ENCODE results near the gene FBXL17. TPM values are rescaled to one million over a fixed set of nuclear protein-coding genes. Genes with fewer than 3 reads are reported as not detected.

The FBXL17 gene
- total RNA-seq, 1 experiment from 2014 or later, result 3.5 TPM

DNA sequence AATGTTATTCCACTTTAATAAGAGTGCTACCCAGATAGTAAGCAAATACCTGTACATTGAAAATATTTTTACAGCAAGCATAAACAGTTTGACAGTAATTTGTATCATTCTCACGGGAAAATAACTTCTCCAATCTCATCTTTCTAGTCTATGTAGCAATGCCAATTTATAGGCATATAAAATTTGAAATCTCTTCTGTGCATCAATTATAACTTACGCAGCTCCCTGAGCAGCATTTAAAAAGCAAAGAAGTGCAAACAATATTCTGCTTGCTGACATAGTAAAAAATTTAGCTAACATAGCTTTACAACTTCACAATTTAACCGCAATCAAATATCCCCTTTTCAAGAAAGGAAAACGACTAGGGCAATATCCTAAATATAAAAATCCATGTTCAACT lies 257.3 kb downstream of the FBXL17 start:
- ChIA-PET POLR2A (no interaction called here), CTCF (no interaction called here)
- no peak for DNase-seq (ENCODE audit: low spot score)
- Mint-ChIP-seq H3K4me3 (no peak overlapping the region), H3K4me1 (peaks cover 26% of the 10 kb centered on the region), H3K36me3 (no peaks in the 10 kb centered on the region), H3K27ac (no peak overlapping the region; the same call in 1 of the 2 replicates), H3K27me3 (ENCODE audit: low read depth) (no peaks in the 10 kb centered on the region), H3K9me3 (no peaks in the 10 kb centered on the region)
- no peak for ATAC-seq
- TF ChIP-seq FOXK1 (CRISPR knock-in tag; IDR thresholded peaks at IDR 0.05) (no peak), ZBTB21 (CRISPR knock-in tag; IDR thresholded peaks at IDR 0.05; ENCODE audit: borderline replicate concordance) (no peak), SMAD4 (CRISPR knock-in tag; IDR thresholded peaks at IDR 0.05) (no peak), CDX4 (CRISPR knock-in tag; IDR thresholded peaks at IDR 0.05; ENCODE audit: borderline replicate concordance) (no peak), TEAD1 (CRISPR knock-in tag; IDR thresholded peaks at IDR 0.05) (no peak), ZBTB43 (CRISPR knock-in tag; IDR thresholded peaks at IDR 0.05) (no peak), ZNF232 (CRISPR knock-in tag; IDR thresholded peaks at IDR 0.05) (no peak), IRF2 (CRISPR knock-in tag; IDR thresholded peaks at IDR 0.05; ENCODE audit: borderline replicate concordance, low read depth) (no peak), ZNF512 (CRISPR knock-in tag; IDR thresholded peaks at IDR 0.05; ENCODE audit: borderline replicate concordance) (no peak), PRRX2 (CRISPR knock-in tag; IDR thresholded peaks at IDR 0.05) (no peak), PREB (CRISPR knock-in tag; IDR thresholded peaks at IDR 0.05; ENCODE audit: borderline replicate concordance) (no peak), HMGA2 (CRISPR knock-in tag; IDR thresholded peaks at IDR 0.05) (no peak), NFE2L1 (CRISPR knock-in tag; IDR thresholded peaks at IDR 0.05) (no peak), NR3C1 (CRISPR knock-in tag; conservative IDR thresholded peaks at IDR 0.05; ENCODE audit: low read depth) (no peak)
- TF ChIP-seq, protein P1, sequence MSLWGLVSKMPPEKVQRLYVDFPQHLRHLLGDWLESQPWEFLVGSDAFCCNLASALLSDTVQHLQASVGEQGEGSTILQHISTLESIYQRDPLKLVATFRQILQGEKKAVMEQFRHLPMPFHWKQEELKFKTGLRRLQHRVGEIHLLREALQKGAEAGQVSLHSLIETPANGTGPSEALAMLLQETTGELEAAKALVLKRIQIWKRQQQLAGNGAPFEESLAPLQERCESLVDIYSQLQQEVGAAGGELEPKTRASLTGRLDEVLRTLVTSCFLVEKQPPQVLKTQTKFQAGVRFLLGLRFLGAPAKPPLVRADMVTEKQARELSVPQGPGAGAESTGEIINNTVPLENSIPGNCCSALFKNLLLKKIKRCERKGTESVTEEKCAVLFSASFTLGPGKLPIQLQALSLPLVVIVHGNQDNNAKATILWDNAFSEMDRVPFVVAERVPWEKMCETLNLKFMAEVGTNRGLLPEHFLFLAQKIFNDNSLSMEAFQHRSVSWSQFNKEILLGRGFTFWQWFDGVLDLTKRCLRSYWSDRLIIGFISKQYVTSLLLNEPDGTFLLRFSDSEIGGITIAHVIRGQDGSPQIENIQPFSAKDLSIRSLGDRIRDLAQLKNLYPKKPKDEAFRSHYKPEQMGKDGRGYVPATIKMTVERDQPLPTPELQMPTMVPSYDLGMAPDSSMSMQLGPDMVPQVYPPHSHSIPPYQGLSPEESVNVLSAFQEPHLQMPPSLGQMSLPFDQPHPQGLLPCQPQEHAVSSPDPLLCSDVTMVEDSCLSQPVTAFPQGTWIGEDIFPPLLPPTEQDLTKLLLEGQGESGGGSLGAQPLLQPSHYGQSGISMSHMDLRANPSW (CRISPR knock-in tag; conservative IDR thresholded peaks at IDR 0.05; ENCODE audit: low read depth), result no peak
- TF ChIP-seq, protein P2, sequence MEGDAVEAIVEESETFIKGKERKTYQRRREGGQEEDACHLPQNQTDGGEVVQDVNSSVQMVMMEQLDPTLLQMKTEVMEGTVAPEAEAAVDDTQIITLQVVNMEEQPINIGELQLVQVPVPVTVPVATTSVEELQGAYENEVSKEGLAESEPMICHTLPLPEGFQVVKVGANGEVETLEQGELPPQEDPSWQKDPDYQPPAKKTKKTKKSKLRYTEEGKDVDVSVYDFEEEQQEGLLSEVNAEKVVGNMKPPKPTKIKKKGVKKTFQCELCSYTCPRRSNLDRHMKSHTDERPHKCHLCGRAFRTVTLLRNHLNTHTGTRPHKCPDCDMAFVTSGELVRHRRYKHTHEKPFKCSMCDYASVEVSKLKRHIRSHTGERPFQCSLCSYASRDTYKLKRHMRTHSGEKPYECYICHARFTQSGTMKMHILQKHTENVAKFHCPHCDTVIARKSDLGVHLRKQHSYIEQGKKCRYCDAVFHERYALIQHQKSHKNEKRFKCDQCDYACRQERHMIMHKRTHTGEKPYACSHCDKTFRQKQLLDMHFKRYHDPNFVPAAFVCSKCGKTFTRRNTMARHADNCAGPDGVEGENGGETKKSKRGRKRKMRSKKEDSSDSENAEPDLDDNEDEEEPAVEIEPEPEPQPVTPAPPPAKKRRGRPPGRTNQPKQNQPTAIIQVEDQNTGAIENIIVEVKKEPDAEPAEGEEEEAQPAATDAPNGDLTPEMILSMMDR (IDR thresholded peaks at IDR 0.05), result no peak
- TF ChIP-seq, protein P3, sequence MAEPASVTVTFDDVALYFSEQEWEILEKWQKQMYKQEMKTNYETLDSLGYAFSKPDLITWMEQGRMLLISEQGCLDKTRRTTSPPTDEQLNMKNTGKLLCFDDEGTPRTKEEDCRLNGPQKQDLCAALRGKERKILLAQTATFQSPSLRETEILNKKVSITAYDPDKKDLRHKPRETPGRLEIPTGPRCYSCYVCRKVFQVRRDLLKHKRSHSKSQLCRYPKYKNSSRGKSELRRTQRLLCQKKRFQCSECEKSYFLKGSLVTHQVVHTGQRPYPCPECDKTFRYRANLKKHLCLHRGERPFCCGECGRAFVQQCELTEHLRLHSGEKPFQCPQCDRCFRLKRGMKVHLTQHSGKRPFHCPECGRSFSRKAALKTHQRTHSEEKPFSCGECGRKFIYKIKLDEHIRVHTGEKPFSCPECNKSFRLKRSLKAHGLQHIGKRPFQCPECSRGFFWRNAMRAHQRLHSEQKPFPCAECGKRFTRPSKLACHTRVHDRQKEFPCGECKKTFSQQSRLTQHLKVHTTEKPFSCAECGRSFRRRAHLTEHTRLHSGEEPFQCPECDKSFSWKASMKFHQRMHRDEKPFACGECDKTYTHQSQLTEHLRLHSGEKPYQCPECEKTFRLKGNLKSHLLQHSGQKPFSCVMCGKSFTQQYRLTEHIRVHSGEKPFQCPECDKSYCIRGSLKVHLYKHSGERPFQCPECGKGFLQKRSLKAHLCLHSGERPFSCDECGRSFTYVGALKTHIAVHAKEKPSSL (CRISPR knock-in tag; conservative IDR thresholded peaks at IDR 0.05), result no peak
- TF ChIP-seq, protein P4, sequence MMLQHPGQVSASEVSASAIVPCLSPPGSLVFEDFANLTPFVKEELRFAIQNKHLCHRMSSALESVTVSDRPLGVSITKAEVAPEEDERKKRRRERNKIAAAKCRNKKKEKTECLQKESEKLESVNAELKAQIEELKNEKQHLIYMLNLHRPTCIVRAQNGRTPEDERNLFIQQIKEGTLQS (CRISPR knock-in tag; conservative IDR thresholded peaks at IDR 0.05), result no peak

Data from WTC11 (cell line).